HG03025 (cell line): ENCODE results near the gene CFDP1.

Source experiments
- ATAC-seq: cut with Tn5 transposase; IDR thresholded peaks from one replicate; pipeline ENCODE4 v1.9.1; 2021; ENCODE audit warnings: mild to moderate bottlenecking, moderate library complexity; ENCODE audit not compliant: unreplicated experiment, low FRiP score

CFDP1 gene

DNA sequence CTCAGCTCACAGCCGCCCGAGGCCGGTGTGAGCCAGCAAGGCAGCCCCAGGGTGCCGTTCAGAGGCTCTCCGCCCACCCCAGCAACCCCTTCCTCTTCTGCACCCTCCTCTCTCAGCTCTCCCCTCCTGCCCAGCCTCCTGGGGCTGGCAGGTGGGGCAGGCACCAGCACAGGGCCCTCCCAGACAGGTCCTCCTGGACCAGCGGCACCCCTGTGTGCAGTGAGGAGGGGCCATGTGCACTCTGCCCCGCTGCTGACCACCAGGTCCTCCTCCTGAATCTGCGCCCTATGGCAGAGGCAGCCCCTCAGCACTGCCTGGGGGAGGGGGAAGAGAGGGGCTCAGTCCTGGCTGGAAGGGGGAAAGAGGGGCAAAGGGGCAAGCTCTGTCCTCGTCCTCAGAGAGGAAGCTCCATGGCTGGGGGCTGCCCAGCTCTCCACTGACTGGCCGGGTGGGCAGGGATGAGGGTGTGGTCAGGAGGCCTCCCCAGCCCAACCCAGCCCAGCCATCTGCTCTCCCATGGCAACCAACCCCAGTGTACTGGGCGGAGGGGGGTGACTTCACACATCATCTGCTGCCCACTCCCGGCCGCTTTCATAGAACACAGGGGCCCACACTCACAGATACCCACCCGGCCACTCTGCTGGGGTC lies 176.5 kb downstream of the CFDP1 start:
- ATAC-seq: no peak

DNA sequence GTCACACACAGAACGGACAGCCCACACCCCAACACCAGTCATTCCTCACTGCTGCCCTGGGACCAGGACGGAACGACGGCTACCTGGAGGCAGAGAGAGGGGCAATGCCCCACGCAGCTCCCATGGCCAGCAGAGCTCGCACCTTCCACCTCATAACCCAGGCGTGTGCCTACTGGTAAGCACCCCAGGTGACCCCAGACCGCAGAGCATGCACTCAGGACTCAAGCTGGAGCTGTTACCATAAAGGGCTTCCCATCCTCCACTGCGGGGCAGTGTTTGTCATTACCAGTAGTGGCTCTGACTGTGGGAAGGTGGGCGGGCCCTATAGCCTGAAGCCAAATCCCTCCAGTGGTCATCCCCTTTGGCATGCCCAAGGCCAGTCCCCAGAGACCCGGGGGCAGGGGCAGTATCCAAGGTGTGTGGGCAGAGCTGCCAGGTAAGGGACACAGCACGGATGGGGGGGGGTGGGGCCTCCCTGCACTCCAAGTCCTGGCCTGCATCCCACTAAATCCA lies 177.2 kb downstream of the CFDP1 start:
- ATAC-seq: no peak

DNA sequence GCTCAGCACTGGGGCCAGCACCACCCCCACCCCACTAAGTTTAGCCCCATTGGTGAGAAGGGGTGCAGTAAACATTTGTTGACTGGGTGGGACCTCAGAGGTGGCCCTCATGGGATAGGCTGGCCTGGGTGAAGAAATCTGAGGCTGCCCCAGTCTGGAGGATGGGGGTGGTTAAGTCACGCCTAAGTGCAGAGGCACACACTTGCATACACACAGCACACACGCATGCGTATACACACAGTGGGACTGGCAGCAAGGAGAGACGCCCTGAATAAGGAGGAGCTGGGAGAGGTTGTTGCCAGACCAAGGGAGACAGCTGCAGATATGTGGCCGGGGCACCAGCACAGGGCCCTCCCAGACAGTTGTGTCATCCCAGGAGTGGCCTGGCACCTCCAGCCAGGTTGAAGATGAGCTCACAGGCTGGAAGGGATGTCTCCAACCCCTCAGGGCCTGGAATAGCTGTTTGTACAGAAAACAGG lies 178.9 kb downstream of the CFDP1 start:
- ATAC-seq: no peak

GRCh38 chr16:75252946-75253911 lies 180.1 kb downstream of the CFDP1 start:
- ATAC-seq: no peak

- ATAC-seq: no peak
These were observed 181.0 kb downstream of the CFDP1 start for GRCh38 chr16:75252049-75252864.

GRCh38 chr16:75251280-75252048 lies 181.8 kb downstream of the CFDP1 start, which contains the start of gene BCAR1:
Gene BCAR1, minus strand, starts transcription at chr16:75251624. Its CDS starts 142 bp downstream, at chr16:75251482.
- ATAC-seq: peak; percentile 80

DNA sequence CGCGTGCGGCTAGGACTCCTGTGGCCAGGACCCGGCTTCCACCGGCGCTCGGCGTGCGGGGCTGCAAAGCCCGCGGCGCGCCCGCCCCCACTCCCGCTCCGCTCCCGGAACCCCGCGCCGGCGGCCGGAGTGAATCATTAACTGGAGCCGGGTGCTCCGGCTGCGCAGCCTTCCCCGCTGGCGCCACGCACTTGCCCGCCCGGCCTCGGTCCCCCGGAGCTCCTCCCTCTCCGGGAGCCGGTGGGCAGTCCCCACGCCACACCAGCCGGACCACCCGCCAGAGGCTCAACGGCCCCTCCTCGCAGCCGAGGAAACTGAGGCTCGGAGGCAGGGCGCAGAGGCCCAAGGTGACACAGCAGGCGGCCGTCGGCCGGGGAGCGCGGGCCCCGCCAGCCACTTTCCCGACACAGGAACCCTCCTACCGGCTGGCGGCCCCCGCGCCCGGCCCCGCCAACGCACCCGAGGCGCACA lies 182.5 kb downstream of the CFDP1 start:
- ATAC-seq: peak; percentile 3

DNA sequence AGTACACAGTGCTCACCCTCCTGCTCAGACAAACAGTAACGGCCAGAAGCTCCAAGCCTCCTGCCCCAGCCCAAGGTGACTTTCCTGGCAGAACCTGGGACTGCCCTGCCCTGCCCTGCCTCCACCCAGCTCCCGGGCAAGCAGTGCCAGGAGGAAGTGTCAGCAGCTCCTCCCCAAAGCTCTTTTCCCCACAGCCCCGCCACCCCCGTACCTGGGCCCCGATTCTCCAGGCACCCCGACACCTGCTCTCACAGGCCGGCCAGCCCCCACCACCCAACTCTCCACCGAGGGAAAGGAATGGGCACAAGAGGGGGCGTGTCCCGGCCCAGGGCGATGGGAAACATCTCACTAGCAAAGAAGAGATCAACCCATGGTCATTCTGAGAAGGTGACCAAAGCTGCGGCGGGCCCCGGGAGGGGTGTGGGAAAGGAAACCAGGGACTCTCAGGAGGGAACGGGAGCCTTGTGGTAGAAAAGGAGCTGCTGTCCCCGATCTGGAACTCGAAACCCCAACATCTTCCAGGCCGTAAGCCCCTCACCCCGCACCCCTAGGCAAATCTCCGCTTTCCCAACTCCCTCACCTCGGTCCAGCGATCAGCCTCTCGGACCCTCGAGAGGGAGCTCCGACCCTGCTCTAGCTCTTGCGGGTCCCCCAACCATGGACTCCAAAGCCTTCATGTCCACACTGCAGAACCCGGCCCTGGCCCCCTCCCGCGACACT lies 183.1 kb downstream of the CFDP1 start:
- no peak for ATAC-seq

DNA sequence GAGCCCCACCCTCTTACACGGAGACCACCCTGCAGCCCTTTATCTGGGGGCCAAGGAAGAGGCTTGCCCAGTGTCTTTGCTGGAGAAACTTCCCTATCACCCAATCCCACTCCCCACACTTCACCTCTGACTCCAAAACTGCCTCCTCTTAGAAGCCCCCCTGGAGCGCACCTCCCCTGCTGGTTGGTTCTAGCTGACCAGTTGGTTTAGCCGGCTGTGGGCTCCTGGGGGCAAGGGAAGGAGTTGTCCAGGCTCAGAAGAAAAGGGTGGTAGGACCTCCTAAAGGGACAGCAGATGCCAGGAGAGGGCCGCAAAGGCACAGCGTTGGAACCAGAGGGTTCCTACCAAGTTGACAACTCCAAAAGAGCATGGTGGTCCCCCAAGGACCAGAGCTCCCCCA lies 183.9 kb downstream of the CFDP1 start:
- ATAC-seq: no peak

DNA sequence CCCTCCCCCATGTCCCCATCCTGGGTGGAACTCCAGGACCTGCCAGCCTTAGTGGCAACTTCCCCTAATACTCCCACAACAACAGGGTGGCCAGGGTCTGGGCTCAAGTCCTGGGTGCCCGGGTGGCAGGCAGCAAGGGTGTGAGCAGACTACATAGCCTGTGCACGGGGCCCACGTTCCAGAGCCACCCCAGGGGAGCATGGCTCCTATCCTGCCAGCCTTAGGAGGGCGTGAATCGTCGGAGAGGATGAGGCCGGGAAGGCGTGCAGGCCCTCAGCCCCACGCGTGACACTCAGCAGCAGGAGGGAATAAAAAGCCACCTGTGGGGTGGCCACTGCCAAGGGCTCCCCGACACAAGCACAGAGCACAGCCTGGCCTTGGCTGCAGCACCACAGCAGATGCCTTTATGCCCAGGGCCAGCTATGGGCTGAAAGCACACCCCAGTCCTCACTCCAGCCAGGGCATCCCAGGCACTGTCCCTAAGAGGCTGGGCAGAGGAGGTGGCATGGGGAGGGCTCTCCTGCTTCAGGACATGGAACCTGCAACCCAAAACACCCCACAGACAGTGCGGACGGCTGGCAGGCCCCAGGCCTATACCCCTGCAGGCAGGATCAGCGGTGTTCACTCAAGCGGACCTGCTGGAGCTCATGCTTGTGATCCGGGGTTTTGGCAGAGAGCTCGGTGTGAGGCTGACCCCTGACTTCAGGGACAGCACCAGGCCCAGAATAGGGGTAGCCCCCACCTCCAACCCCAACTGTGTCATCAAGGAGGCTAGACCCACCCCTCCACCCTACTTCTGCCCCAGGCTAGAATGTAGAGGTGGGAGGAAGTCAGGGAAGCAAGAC lies 184.5 kb downstream of the CFDP1 start:
- no peak for ATAC-seq

DNA sequence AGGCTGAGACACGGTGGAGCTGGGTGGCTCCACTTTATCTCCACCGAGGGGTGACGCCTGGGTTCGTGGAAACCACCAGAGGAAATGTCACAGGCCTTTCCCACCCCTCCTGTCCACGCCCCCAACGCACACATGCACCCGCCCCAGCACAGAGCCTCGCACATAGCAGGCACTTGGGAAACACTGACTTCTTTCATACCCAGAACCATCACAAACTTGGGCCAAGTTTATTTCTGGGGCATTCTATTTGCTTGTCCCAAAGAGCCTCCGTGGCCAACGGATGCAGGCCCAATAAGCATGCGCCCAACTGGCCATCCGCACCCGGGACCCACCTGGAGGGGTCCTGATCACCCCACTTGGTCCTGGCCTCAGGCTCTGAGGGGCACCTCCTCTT lies 185.2 kb downstream of the CFDP1 start:
- no peak for ATAC-seq

DNA sequence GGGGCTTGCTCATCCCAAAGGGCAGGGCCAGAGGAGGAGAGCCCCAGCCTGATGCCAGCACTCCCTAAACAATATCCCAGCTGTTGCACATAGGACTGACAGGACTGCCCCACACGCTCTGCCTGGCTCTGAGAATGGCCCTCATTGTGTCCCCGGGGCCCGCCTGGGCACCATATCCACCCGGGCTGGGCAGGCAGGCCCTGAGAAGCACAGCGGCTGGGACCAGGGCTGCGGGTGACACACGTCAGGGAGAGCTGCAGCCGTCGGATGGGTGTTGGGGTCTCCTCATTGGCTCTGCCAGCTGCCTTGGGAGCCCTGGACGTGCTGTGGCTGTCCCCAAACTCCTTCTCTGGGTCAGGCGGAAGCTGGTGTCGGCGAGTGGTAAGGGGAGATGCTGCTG lies 186.1 kb downstream of the CFDP1 start:
- no peak for ATAC-seq

- ATAC-seq: no peak
These were observed 186.6 kb downstream of the CFDP1 start for GRCh38 chr16:75246504-75247205.

- no peak for ATAC-seq
These were observed 188.2 kb downstream of the CFDP1 start for GRCh38 chr16:75244844-75245758.

GRCh38 chr16:75244225-75244809 lies 189.0 kb downstream of the CFDP1 start:
- no peak for ATAC-seq
